Gastrocnemius medialis (tissue), 4 donors: ENCODE data around the gene SPC25.

Source experiments
- POLR2A ChIP-seq, 2 donors: fragments of 450-650 bp; IDR thresholded peaks; one replicate each; pipeline ENCODE4 v1.6.1; 2017; ENCODE audit warnings: antibody characterized with exemption in 2 of 2, mild to moderate bottlenecking in 2 of 2, moderate library complexity in 2 of 2
- TF ChIP-seq, protein P1 (sequence below), 5 experiments: fragments of 450-650 bp in 3 of 5; fragments of 200-600 bp in 2 of 5; sonication (generic) in 2 of 5; IDR thresholded peaks in 4 of 5; conservative IDR thresholded peaks in 1 of 5; 1 replicate in 4 of 5; 2 replicates in 1 of 5; pipeline ENCODE4 v1.5.1; 2016 to 2019; ENCODE audit warnings: antibody characterized with exemption in 5 of 5, mild to moderate bottlenecking in 3 of 5, moderate library complexity in 3 of 5

DNA sequence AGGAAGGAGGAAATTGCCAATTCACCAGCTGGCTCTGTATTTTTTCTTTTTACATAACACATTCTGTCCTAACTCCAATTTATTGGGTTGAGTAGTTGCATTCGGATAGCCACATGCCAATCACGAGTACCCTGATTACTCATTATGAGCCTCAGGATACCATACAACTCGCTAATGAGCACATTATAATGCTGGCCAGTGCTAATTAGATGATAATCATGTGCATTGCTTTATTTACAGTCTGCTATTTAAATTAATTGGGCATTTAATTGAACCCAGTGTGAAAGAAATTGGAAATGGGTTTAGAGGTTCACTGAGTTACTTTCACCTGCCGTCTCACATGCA lies 26.1 kb upstream of the SPC25 start:
- TF ChIP-seq, protein P1, sequence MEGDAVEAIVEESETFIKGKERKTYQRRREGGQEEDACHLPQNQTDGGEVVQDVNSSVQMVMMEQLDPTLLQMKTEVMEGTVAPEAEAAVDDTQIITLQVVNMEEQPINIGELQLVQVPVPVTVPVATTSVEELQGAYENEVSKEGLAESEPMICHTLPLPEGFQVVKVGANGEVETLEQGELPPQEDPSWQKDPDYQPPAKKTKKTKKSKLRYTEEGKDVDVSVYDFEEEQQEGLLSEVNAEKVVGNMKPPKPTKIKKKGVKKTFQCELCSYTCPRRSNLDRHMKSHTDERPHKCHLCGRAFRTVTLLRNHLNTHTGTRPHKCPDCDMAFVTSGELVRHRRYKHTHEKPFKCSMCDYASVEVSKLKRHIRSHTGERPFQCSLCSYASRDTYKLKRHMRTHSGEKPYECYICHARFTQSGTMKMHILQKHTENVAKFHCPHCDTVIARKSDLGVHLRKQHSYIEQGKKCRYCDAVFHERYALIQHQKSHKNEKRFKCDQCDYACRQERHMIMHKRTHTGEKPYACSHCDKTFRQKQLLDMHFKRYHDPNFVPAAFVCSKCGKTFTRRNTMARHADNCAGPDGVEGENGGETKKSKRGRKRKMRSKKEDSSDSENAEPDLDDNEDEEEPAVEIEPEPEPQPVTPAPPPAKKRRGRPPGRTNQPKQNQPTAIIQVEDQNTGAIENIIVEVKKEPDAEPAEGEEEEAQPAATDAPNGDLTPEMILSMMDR (IDR thresholded peaks at IDR 0.05 in 4 of 5, conservative IDR thresholded peaks at IDR 0.05 in 1 of 5), result no peak
- no peak for TF ChIP-seq POLR2A (IDR thresholded peaks at IDR 0.05)
